ENCODE data around the gene CSF1R. TPM values are rescaled to one million over a fixed set of nuclear protein-coding genes. Genes with fewer than 3 reads are reported as not detected.
"Not testable (repeated sequence)": the region's sequence is repeated elsewhere in the genome, so short reads cannot be mapped to it uniquely, and the experiment has no call there.

Gene CSF1R
- total and polyA plus RNA-seq, 2 donors from 2014 or later, result 7.5 to 55.8 TPM

DNA sequence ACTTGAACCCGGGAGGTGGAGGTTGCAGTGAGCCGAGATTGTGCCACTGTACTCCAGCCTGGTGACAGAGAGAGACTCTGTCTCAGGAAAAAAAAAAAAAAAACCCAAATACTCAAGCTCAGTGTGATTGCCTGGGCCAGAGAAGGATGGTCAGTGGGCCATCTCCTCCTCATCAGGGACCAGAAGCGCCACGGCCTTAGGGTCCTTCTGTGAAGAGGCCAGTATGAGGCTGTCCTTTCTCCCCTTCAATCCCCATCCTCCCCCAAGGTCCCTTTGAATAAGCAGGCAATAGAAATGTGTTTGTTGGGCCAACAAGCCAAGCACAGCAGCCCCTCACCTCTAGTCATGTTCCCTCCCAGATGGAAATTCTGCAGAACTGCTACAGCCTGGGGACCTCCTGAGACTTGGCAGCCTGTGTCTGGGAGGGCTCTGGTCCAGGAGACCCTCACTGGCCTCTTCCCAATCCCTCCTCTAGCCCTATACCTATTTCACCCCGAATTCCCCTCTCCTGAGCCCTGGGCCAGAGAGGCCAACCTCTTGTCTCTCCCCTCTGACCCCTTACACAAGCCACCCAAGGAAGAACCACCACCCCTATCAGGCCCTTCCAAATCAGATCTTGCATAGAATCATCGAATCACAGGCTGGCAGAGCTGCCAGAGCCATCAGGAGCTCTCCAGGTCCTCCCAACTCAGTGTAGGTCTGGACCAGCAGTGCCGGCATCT lies 1.0 kb downstream of the CSF1R start:
- Histone ChIP-seq H3K4me3 (ENCODE audit: low read length in 3 of 3) (no peak overlapping the region), H3K4me1 (ENCODE audit: control insufficient read depth in 2 of 3, insufficient read depth in 2 of 3, low read depth in 1 of 3, low read length in 3 of 3) (no peaks in the 10 kb centered on the region), H3K9me3 (ENCODE audit: control insufficient read depth in 2 of 3, insufficient read depth in 1 of 3, low read length in 3 of 3) (no peaks in the 10 kb centered on the region), H3K27me3 (ENCODE audit: control insufficient read depth, insufficient read depth, low read length) (no peaks in the 10 kb centered on the region), H3K9ac (ENCODE audit: low read length in 3 of 3) (no peak overlapping the region), H3K27ac (ENCODE audit: low read depth in 2 of 2, low read length in 2 of 2) (no peak overlapping the region), H3K36me3 (ENCODE audit: control insufficient read depth in 2 of 3, insufficient read depth in 3 of 3, low read length in 3 of 3) (no peaks in the 10 kb centered on the region)
- FAIRE-seq (no peak), DNase-seq (no peak)
- TF ChIP-seq, protein P1, sequence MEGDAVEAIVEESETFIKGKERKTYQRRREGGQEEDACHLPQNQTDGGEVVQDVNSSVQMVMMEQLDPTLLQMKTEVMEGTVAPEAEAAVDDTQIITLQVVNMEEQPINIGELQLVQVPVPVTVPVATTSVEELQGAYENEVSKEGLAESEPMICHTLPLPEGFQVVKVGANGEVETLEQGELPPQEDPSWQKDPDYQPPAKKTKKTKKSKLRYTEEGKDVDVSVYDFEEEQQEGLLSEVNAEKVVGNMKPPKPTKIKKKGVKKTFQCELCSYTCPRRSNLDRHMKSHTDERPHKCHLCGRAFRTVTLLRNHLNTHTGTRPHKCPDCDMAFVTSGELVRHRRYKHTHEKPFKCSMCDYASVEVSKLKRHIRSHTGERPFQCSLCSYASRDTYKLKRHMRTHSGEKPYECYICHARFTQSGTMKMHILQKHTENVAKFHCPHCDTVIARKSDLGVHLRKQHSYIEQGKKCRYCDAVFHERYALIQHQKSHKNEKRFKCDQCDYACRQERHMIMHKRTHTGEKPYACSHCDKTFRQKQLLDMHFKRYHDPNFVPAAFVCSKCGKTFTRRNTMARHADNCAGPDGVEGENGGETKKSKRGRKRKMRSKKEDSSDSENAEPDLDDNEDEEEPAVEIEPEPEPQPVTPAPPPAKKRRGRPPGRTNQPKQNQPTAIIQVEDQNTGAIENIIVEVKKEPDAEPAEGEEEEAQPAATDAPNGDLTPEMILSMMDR (IDR thresholded peaks at IDR 0.05; ENCODE audit: borderline replicate concordance, extremely low read depth, insufficient read depth), result no peak
- intact Hi-C loops (cut with DNase I), result no loop called here

- FAIRE-seq; H3K9ac ChIP-seq (ENCODE audit: low read length in 3 of 3); DNase-seq; H3K4me3 ChIP-seq (ENCODE audit: low read length in 3 of 3); intact Hi-C loops (cut with DNase I); H3K4me1 ChIP-seq (ENCODE audit: control insufficient read depth in 2 of 3, insufficient read depth in 2 of 3, low read depth in 1 of 3, low read length in 3 of 3); H3K36me3 ChIP-seq (ENCODE audit: control insufficient read depth in 2 of 3, insufficient read depth in 3 of 3, low read length in 3 of 3); H3K9me3 ChIP-seq (ENCODE audit: control insufficient read depth in 2 of 3, insufficient read depth in 1 of 3, low read length in 3 of 3); H3K27me3 ChIP-seq (ENCODE audit: control insufficient read depth, insufficient read depth, low read length); H3K27ac ChIP-seq (ENCODE audit: low read depth in 2 of 2, low read length in 2 of 2): not testable (repeated sequence)
Observed at GRCh38 chr5:150084754-150085153, 1.6 kb downstream of the CSF1R start.

DNA sequence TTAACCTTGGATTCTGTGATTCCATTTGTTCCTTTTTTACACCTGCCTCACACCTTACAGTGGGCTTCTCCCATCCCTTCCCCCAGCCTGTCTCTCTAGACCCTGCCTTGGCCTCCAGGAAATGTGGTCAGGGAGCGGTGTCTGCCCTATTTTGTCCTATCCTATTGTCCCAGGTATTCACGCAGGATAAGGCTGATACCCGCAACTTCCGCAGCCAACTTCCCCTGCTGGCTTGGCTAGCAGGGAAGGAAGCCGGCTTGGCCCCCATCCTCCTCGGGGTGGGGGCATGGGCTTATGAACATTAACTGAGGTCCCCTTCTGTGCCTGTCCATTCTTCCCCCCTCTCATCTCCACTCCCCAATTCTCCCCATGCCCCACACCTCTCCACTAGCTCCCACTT lies 3.5 kb downstream of the CSF1R start:
- no peak overlapping the region for H3K27ac ChIP-seq (ENCODE audit: low read depth in 2 of 2, low read length in 2 of 2)
- H3K4me1 ChIP-seq (ENCODE audit: control insufficient read depth in 2 of 3, insufficient read depth in 2 of 3, low read depth in 1 of 3, low read length in 3 of 3), result no peaks in the 10 kb centered on the region
- H3K9ac ChIP-seq (ENCODE audit: low read length in 3 of 3), result no peak overlapping the region
- H3K27me3 ChIP-seq (ENCODE audit: control insufficient read depth, insufficient read depth, low read length), result no peaks in the 10 kb centered on the region
- TF ChIP-seq, protein P1 (IDR thresholded peaks at IDR 0.05; ENCODE audit: borderline replicate concordance, extremely low read depth, insufficient read depth), result no peak
- H3K36me3 ChIP-seq (ENCODE audit: control insufficient read depth in 2 of 3, insufficient read depth in 3 of 3, low read length in 3 of 3), result no peaks in the 10 kb centered on the region
- intact Hi-C loops (cut with DNase I), result no loop called here
- FAIRE-seq, result no peak
- H3K4me3 ChIP-seq (ENCODE audit: low read length in 3 of 3), result no peak overlapping the region
- DNase-seq, result no peak
- H3K9me3 ChIP-seq (ENCODE audit: control insufficient read depth in 2 of 3, insufficient read depth in 1 of 3, low read length in 3 of 3), result no peaks in the 10 kb centered on the region

DNA sequence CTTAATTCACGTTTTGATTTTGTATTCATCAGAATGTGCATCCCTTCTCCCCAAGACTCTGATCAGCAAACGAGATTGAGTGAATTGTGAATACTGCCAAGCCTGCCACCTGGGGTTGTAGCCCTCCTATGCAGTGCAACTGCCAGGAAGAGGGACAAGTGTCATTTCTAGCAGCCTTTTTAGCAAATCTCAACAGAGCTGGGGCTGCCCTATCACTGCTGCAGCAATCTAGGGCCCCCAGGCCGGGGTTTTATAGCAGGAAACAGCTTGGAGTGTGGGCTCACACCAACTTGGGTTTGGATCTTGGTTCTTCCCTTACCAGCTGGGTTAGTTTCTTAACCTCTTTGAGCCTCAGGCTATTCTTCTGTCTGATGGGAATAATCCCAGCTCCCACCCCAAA lies 4.0 kb downstream of the CSF1R start:
- Histone ChIP-seq H3K9ac (ENCODE audit: low read length in 3 of 3) (no peak overlapping the region), H3K4me1 (ENCODE audit: control insufficient read depth in 2 of 3, insufficient read depth in 2 of 3, low read depth in 1 of 3, low read length in 3 of 3) (no peaks in the 10 kb centered on the region), H3K9me3 (ENCODE audit: control insufficient read depth in 2 of 3, insufficient read depth in 1 of 3, low read length in 3 of 3) (no peaks in the 10 kb centered on the region), H3K4me3 (ENCODE audit: low read length in 3 of 3) (no peak overlapping the region), H3K27me3 (ENCODE audit: control insufficient read depth, insufficient read depth, low read length) (no peaks in the 10 kb centered on the region), H3K36me3 (ENCODE audit: control insufficient read depth in 2 of 3, insufficient read depth in 3 of 3, low read length in 3 of 3) (no peaks in the 10 kb centered on the region), H3K27ac (ENCODE audit: low read depth in 2 of 2, low read length in 2 of 2) (no peak overlapping the region)
- FAIRE-seq (no peak), DNase-seq (no peak)
- intact Hi-C loops (cut with DNase I), result no loop called here
- TF ChIP-seq, protein P1 (IDR thresholded peaks at IDR 0.05; ENCODE audit: borderline replicate concordance, extremely low read depth, insufficient read depth), result no peak

All from kidney (tissue), 14 donors.